HCEC 1CT (cell line): ENCODE data around the gene TGFB3.

Experiments used
- DNase-seq: peaks from one replicate; pipeline ENCODE4 v3.0.0-alpha.2; 2017

TGFB3 gene

DNA sequence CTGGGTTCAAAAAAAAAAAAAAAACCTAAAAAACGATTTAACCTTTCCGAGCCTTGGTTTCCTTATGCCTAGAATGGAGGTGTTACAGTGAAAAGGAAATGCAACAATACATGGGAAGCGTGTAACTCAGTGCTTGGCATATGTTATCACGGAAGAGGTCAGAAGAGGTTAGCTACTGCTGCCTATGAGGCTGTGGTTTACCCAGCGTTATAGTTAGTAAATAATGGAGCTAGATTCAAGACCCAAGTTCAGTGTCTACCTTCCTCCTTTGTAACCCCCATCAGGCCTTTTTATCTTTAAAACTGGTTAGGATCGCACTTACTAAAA, 4.6 kb upstream of the TGFB3 start:
- no peak for DNase-seq

GRCh38 chr14:75985618-75986438, 4.0 kb upstream of the TGFB3 start, which contains the start of gene IFT43:
IFT43 (plus strand) TSS chr14:75985763; CDS start chr14:75985787, 24 bp downstream.
- peak; percentile 81 for DNase-seq

DNA sequence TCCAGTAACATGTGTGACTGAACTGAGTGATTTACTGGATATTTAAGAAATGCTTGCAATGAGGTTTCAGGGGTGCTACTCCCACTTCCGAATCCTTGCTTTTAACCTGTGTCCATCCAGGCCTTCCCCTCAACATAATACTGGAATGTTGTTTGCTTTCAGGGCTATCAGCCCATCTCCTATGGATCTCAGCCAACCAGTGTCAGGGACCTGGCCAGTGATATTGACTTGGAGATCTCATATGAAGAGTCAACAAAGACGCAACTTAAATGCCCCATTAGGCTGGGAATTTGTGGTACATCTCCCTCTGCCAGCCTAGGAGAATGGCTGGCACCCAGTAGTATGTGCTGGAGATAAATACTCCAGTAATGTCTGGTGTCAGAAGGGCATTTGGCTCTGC, 2.9 kb upstream of the TGFB3 start:
- no peak for DNase-seq

GRCh38 chr14:75983019-75983358, 1.2 kb upstream of the TGFB3 start:
- DNase-seq, result no peak

- DNase-seq, result peak; percentile 81
Observed at GRCh38 chr14:75982266-75983018, 647 bp upstream of the TGFB3 start.

- DNase-seq, result no peak
Observed at GRCh38 chr14:75980856-75981255, 939 bp downstream of the TGFB3 start.

- DNase-seq, result no peak
Observed at GRCh38 chr14:75979648-75980565, 1.9 kb downstream of the TGFB3 start.

GRCh38 chr14:75979071-75979571, 2.7 kb downstream of the TGFB3 start:
- peak; percentile 30 for DNase-seq

DNA sequence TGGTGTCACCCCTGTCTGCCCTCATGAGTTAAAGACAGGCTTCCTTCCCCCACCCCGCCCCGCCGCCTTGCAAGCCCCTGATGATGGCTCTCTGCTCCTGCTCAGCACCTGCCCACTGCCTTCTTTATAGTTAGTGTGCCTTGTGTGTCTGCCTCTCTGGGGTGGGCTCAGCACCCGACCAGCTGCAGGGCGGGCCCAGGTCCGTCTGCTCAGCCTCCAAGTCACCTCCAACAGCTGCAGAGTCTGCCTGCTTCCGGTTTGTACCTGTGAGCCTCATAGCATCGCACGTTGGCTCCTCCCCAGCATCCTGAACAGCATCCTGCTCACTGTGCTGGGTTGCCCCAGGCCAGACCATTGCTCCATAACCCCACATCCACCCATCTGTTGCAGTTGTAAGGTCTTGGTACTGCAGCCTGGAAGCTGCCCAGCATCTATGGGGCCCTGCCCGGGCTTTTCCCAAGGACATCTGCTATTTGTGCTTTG, 3.5 kb downstream of the TGFB3 start:
- DNase-seq, result no peak

DNA sequence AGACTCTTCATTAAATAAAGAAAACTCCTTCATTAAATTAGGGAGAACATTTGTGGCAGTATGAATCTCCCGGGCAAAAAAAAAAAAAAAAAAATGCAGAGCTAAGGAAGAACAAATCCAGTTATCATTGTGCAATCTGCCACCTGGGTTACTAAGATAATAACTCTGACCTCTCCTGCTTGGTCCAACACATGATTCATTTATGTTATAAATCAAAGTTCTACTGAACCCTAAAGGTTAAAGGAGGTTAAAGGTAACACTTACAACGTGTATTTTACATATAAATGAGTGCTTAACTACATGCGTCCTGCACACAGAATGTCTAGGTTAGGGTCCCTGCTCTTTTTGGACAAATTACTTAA, 4.2 kb downstream of the TGFB3 start:
- peak; percentile 31 for DNase-seq

DNA sequence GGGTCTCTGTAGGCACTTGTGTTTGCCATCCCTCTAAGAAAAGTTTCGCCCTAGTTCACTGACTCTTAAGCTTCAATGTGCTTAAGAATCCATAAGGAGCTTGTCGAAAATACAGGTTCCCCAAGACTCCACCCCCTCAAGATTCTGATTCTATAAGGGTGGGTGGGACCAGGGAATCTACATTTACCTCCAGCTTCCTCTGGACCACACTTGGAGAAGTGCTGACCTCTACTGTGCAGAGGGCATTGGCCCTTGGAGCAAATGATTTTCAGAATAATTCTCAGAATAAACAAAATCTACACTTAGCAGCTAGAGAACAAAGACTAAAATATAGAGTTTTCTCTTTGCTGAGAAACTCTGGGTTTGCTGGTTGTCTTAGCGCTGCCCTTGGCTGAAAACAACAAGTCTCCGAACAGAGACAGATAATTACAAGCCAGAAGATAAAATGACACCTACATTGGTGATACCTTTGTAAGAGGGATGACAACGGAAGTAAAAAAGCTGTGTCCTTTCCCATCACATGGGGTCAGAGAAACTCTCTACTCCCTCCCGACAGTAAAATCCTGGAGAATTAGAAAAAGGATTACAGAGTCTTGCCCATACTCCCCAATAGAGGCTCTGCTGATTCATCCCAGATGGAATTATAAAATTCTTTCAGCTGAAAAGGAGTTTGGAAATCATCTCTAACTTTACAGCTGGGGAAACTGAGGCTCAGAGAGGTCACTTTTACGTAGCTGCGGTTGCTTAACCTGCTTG, 4.8 kb downstream of the TGFB3 start:
- peak; percentile 26 for DNase-seq

- no peak for DNase-seq
Observed at GRCh38 chr14:75972801-75973421, 8.9 kb downstream of the TGFB3 start.

DNA sequence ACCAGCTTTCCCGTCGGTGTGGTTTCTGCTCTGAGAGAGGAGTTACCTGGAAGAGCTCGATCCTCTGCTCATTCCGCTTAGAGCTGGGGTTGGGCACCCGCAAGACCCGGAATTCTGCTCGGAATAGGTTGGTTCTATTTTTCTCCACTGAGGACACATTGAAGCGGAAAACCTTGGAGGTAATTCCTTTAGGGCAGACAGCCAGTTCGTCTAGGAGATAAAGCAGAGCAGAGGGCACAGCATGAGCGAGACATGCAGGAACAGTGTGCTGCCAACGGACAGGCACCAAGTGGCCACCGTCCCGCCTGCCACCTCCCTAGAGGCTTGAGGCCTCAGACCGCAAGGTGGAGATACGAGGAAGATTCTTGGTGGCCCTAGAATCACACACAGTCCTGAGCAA, 10.3 kb downstream of the TGFB3 start:
- DNase-seq, result no peak

GRCh38 chr14:75970989-75971388, 10.8 kb downstream of the TGFB3 start:
- DNase-seq, result no peak

DNA sequence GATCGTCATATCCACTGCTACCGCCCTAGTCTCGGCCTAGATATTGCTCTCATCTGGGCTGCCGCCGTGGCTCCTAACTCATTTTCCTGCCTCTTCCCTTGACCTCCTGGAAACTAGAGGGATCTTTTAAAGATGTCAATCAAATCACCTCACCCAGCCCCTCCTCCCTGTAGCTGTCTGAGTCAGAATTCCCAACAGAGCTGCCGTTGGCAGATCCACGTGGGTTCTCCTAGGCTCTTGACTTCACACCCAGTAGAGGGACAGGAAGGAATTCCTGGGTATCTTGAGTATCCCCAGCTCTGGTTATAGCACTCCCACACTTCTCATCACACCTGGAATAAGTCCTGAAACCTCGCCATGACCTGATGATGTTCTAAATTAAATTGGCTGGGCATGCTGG, 11.9 kb downstream of the TGFB3 start:
- no peak for DNase-seq

GRCh38 chr14:75969126-75969525, 12.7 kb downstream of the TGFB3 start:
- no peak for DNase-seq

DNA sequence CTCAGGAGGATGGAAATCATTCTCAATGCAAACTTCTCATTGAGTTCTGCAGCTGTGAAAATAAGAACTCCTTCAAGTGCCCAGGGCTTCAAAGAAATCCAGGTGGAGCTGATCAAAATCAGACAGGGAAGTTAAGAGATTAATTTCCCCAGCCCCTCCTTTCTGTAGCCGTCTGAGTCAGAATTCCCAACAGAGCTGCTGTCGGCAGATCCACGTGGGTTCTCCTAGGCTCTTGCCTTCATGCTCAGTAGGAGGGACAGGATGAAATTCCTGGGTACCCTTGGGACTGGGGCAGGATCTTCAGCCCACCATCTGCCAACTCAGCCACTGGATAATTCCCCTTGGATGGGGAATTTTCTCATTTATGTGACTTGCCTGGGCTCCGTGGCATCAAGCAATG, 13.3 kb downstream of the TGFB3 start:
- DNase-seq, result no peak

DNA sequence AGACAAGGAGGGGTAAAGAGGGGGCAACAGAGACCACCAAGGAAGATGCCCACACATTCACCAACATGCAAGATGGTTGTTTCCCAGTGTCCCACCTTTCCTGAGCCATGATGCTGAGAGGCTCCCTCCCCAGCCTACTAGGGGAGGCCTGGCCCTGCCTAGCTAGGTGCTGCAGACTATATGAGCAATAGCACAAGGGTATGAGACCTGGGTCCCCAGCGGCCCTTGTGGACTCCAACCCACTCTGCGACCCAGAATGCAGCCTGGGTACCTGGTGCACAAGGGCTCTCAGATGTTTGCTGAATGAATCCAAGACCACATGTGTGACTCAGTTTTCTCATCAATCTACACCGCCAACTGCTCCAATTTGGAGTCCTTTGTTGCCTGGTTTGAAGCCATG, 13.9 kb downstream of the TGFB3 start:
- DNase-seq, result no peak

GRCh38 chr14:75961662-75962061, 20.1 kb downstream of the TGFB3 start:
- no peak for DNase-seq

DNA sequence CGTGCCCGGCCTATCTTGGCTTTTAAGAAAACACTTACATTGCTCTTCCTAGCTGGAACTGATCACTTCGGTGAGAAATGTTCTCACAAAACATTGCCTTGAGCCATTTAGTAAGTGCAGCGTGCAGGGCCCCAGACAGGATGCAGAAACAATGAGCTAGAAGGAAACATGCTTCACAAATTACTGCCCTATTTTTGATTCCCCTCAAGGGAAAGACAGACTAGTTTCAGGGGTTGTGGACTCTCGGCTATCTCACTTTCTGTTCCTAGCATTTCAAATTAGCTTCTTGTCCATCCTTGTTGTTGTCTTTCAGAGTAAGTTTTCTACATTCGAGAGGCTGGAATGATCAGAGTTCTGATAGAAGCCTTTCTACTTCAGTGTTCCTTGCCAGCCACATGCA, 21.6 kb downstream of the TGFB3 start:
- DNase-seq, result no peak

- no peak for DNase-seq
Observed at GRCh38 chr14:75959031-75959430, 22.8 kb downstream of the TGFB3 start.

GRCh38 chr14:75952489-75952888, 29.3 kb downstream of the TGFB3 start:
- no peak for DNase-seq
